ENCODE results near the gene MBD5. TPM values are rescaled to one million over a fixed set of nuclear protein-coding genes. Genes with fewer than 3 reads are reported as not detected.

The MBD5 gene
- total RNA-seq, 1 donor from 2014 or later = 95.4 TPM

GRCh38 chr2:148252646-148253045 lies 231.8 kb downstream of the MBD5 start:
- H3K9me3 Mint-ChIP-seq (ENCODE audit: unreplicated experiment) = peaks cover 8% of the 10 kb centered on the region
- no peak overlapping the region for H3K4me3 Mint-ChIP-seq (ENCODE audit: unreplicated experiment)
- TF ChIP-seq, protein P1, sequence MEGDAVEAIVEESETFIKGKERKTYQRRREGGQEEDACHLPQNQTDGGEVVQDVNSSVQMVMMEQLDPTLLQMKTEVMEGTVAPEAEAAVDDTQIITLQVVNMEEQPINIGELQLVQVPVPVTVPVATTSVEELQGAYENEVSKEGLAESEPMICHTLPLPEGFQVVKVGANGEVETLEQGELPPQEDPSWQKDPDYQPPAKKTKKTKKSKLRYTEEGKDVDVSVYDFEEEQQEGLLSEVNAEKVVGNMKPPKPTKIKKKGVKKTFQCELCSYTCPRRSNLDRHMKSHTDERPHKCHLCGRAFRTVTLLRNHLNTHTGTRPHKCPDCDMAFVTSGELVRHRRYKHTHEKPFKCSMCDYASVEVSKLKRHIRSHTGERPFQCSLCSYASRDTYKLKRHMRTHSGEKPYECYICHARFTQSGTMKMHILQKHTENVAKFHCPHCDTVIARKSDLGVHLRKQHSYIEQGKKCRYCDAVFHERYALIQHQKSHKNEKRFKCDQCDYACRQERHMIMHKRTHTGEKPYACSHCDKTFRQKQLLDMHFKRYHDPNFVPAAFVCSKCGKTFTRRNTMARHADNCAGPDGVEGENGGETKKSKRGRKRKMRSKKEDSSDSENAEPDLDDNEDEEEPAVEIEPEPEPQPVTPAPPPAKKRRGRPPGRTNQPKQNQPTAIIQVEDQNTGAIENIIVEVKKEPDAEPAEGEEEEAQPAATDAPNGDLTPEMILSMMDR (IDR thresholded peaks at IDR 0.05; ENCODE audit: partially characterized antibody, unreplicated experiment) = no peak
- no peaks in the 10 kb centered on the region for H3K4me1 Mint-ChIP-seq (ENCODE audit: low read depth, unreplicated experiment)
- H3K36me3 Mint-ChIP-seq (ENCODE audit: unreplicated experiment) = peaks cover 23% of the 10 kb centered on the region
- H3K27me3 Mint-ChIP-seq (ENCODE audit: unreplicated experiment) = peaks cover 4% of the 10 kb centered on the region
- no peak overlapping the region for H3K27ac Mint-ChIP-seq (ENCODE audit: unreplicated experiment)
- DNase-seq = no peak

GRCh38 chr2:148253685-148254084 lies 232.8 kb downstream of the MBD5 start:
- Mint-ChIP-seq H3K4me1 (ENCODE audit: low read depth, unreplicated experiment) (no peaks in the 10 kb centered on the region), H3K9me3 (ENCODE audit: unreplicated experiment) (peaks cover 8% of the 10 kb centered on the region), H3K36me3 (ENCODE audit: unreplicated experiment) (peaks cover 33% of the 10 kb centered on the region), H3K4me3 (ENCODE audit: unreplicated experiment) (no peak overlapping the region), H3K27me3 (ENCODE audit: unreplicated experiment) (peaks cover 6% of the 10 kb centered on the region), H3K27ac (ENCODE audit: unreplicated experiment) (no peak overlapping the region)
- DNase-seq = no peak
- TF ChIP-seq, protein P1 (IDR thresholded peaks at IDR 0.05; ENCODE audit: partially characterized antibody, unreplicated experiment) = no peak

- Mint-ChIP-seq H3K9me3 (ENCODE audit: unreplicated experiment) (peaks cover 11% of the 10 kb centered on the region), H3K27me3 (ENCODE audit: unreplicated experiment) (peaks cover 6% of the 10 kb centered on the region), H3K27ac (ENCODE audit: unreplicated experiment) (no peak overlapping the region), H3K4me1 (ENCODE audit: low read depth, unreplicated experiment) (no peaks in the 10 kb centered on the region), H3K4me3 (ENCODE audit: unreplicated experiment) (no peak overlapping the region), H3K36me3 (ENCODE audit: unreplicated experiment) (peaks cover 51% of the 10 kb centered on the region)
- no peak for DNase-seq
- TF ChIP-seq, protein P1 (IDR thresholded peaks at IDR 0.05; ENCODE audit: partially characterized antibody, unreplicated experiment) = no peak
Measured at GRCh38 chr2:148255929-148256328, 235.0 kb downstream of the MBD5 start.

- Mint-ChIP-seq H3K9me3 (ENCODE audit: unreplicated experiment) (peaks cover 11% of the 10 kb centered on the region), H3K27me3 (ENCODE audit: unreplicated experiment) (peaks cover 6% of the 10 kb centered on the region), H3K27ac (ENCODE audit: unreplicated experiment) (no peak overlapping the region), H3K36me3 (ENCODE audit: unreplicated experiment) (peaks cover 45% of the 10 kb centered on the region), H3K4me1 (ENCODE audit: low read depth, unreplicated experiment) (no peaks in the 10 kb centered on the region), H3K4me3 (ENCODE audit: unreplicated experiment) (no peak overlapping the region)
- TF ChIP-seq, protein P1 (IDR thresholded peaks at IDR 0.05; ENCODE audit: partially characterized antibody, unreplicated experiment) = no peak
- no peak for DNase-seq
Measured at GRCh38 chr2:148257276-148257675, 236.4 kb downstream of the MBD5 start.

DNA sequence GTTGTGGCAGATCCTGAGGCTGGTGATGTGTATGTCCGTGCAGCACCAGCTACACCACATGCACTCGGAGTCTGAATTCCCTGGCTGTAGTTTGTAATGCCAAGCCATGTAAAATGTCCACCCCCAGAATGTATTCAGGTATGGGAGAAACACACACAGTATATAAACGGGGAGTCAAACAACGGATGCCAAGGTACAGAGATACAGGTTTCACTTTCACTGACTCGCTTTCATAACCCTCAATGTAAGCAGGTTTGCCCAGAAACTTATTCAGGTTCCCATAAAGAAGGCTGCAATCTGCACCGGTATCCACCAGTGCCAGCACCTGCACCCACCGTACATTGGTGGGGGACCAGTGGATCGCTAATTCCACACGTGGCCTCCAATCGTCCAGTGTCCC lies 237.2 kb downstream of the MBD5 start:
- H3K4me1 Mint-ChIP-seq (ENCODE audit: low read depth, unreplicated experiment) = no peaks in the 10 kb centered on the region
- TF ChIP-seq, protein P1 (IDR thresholded peaks at IDR 0.05; ENCODE audit: partially characterized antibody, unreplicated experiment) = no peak
- H3K27me3 Mint-ChIP-seq (ENCODE audit: unreplicated experiment) = peaks cover 6% of the 10 kb centered on the region
- H3K27ac Mint-ChIP-seq (ENCODE audit: unreplicated experiment) = no peak overlapping the region
- H3K4me3 Mint-ChIP-seq (ENCODE audit: unreplicated experiment) = no peak overlapping the region
- no peak for DNase-seq
- H3K9me3 Mint-ChIP-seq (ENCODE audit: unreplicated experiment) = peaks cover 9% of the 10 kb centered on the region
- H3K36me3 Mint-ChIP-seq (ENCODE audit: unreplicated experiment) = peaks cover 40% of the 10 kb centered on the region

Data from glutamatergic neuron (in vitro differentiated cells).